HFF-Myc (cell line): ENCODE results near the gene VWF.
"Not testable (repeated sequence)": the region's sequence is repeated elsewhere in the genome, so short reads cannot be mapped to it uniquely, and the experiment has no call there.

Experiments
- DNase-seq: peaks from one replicate; pipeline ENCODE4 v3.0.0-alpha.2; 2011; ENCODE audit warnings: low read depth; ENCODE audit errors: extremely low read depth
- H3K4me3 ChIP-seq: replicated peaks from 2 replicates; pipeline ENCODE4 v1.5.1; 2011; ENCODE audit warnings: low read depth, mild to moderate bottlenecking, control low read depth, low read length
- TF ChIP-seq, protein P1 (sequence below): IDR thresholded peaks from 2 replicates; pipeline ENCODE4 v1.5.1; 2012; ENCODE audit warnings: mild to moderate bottlenecking, low read depth, low read length, control low read depth; ENCODE audit errors: missing control alignments

The VWF gene

DNA sequence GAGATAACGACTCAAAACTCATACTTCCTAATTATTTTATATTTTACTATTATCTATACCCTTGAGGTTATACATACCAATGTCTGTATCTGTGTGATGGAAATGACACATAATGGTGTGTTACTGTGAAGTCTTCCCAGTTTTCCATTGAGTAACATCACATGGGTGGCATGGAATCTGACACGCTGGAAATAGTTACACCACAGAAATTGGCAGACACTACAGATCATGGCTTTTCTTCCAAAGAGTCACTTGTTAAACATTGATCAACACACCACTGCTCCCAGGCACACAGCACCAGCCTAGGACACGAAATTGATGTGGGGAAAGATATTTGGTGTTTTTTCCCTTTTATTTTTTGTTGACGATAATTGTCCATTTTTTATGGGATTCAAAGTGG lies 33.0 kb upstream of the VWF start:
- TF ChIP-seq, protein P1, sequence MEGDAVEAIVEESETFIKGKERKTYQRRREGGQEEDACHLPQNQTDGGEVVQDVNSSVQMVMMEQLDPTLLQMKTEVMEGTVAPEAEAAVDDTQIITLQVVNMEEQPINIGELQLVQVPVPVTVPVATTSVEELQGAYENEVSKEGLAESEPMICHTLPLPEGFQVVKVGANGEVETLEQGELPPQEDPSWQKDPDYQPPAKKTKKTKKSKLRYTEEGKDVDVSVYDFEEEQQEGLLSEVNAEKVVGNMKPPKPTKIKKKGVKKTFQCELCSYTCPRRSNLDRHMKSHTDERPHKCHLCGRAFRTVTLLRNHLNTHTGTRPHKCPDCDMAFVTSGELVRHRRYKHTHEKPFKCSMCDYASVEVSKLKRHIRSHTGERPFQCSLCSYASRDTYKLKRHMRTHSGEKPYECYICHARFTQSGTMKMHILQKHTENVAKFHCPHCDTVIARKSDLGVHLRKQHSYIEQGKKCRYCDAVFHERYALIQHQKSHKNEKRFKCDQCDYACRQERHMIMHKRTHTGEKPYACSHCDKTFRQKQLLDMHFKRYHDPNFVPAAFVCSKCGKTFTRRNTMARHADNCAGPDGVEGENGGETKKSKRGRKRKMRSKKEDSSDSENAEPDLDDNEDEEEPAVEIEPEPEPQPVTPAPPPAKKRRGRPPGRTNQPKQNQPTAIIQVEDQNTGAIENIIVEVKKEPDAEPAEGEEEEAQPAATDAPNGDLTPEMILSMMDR: no peak
- no peak overlapping the region for H3K4me3 ChIP-seq
- no peak for DNase-seq

DNA sequence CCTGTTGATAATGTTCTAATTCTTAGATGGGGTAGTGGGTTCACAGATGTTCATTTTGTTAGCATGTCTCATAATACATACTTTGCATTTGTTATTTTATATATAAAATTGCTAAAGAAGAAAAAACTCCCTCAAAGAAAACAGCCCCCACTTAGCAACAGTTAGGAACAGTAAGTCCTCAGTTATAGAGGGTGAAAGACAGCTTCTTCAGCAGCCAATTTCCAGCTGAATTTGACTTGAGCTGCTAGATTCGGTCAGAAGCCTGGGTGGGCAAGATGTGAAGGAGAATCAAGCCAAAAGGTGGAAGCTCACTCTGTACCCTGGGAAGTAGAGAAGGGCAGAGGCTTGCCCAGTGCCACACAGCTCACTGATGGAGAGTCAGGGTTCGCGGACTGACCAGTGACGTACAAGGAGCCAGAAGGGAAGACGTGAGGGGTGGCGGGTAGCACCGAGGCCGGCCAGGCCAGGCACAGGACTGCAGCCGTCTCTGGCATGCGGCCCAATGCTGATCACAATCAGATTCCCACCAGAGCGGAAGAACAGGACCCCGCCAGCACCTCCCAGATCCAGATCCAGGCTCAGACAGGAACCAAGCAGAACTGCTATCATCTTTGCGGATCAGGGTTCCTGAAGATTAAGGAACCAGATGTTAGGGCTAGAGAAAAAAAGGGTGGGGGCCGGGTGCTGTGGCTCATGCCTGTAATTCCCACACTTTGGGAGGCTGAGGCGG lies 30.4 kb upstream of the VWF start:
- H3K4me3 ChIP-seq: no peak overlapping the region
- no peak for DNase-seq
- TF ChIP-seq, protein P1: no peak

DNA sequence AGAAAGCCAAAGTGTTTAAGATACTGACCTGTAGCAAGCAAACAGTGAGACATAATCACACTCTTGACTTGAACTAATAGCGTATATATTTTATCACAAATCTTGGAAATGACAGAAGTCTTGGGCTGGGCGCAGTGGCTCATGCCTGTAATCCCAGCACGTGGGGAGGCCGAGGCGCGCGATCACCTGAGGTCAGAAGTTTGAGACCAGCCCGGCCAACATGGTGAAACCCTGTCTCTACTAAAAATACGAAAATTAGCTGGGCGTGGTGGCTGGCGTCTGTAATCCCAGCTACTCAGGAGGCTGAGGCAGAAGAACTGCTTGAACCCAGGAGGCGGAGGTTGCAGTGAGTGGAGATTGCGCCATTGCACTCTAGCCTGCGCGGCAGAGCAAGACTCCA lies 24.3 kb upstream of the VWF start:
- not testable (repeated sequence) for DNase-seq, H3K4me3 ChIP-seq

DNA sequence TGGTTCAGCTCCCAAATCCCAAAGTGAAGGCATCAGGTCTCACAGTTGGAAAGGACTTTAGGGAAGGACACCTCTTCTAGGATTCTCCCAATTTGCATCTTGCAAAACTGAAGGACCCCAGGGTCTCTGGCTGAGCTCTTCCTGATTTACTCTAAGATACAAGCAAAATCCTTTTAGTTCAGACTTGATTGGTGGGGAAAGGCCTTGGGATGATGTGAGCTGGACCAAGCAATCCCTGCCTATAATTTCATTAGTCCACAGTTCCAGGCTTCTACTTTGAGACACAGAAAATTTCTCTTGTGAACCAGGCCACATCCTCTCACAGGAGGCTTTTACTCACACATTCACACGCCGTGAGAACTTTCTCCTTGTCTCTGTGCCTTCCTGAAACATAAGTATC lies 23.6 kb upstream of the VWF start:
- TF ChIP-seq, protein P1: no peak
- no peak overlapping the region for H3K4me3 ChIP-seq
- no peak for DNase-seq

DNA sequence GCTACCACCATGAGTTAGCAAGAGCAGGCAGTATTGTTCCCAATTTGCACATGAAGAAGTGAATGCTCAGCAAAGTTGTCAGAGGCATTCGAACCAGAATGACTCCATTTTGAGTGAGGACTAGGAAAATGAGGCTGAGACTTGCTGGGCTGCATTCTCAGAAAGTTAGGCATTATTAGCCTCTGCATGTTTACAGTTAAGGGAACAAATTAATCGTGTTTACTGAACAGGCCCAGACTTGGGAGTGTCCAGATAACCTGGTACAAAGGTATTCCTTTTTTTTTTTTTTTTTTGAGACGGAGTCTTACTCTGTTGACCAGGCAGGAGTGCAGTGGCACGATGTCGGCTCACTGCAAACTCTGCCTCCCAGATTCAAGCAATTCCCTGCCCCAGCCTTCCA lies 22.5 kb upstream of the VWF start:
- no peak for DNase-seq
- H3K4me3 ChIP-seq: no peak overlapping the region
- TF ChIP-seq, protein P1: no peak

DNA sequence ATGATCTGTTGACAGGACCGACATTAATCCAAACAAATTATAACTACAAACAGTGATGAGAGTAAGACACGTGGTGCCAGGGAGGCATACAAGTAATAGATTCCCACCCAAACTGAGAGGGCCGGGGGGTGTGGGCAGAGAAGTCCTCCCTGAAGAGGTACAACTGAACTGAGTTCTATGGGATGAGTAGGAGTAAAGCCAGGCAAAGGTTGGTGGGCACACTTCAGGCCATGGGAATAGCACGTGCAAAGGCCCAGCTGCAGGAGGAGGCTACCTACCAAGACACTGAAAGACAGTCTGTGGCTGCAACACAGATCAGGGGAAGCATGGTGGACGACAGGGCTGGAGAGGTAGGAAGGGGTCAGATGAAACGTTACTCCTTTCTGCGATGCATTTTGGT lies 22.0 kb upstream of the VWF start:
- TF ChIP-seq, protein P1: no peak
- DNase-seq: no peak
- no peak overlapping the region for H3K4me3 ChIP-seq

DNA sequence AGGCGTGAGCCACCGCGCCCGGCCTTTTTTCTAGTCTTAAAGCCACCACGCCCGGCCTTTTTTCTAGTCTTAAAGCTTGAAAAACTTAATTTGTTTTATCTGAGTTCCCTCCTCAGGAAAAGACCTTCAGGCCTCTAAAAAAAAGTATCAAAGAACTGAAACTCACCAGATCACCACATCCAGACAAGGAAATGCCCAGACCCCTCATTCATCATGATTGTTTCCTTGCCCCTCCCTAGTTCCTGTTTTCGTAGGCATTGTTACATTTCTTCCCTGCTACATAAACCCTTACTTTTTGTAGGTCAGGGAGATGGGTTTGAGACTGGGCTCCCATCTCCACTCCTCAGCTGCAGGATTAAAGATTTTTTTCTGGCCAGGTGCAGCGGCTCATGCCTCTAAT lies 21.1 kb upstream of the VWF start:
- no peak overlapping the region for H3K4me3 ChIP-seq
- TF ChIP-seq, protein P1: no peak
- no peak for DNase-seq
